GM19397 (cell line): ENCODE measurements around the gene GPR148.

ENCODE experiments used
- ATAC-seq: cut with Tn5 transposase; IDR thresholded peaks from one replicate; pipeline ENCODE4 v1.9.1; 2021; ENCODE audit warnings: mild to moderate bottlenecking, moderate library complexity; ENCODE audit not compliant: unreplicated experiment

The GPR148 gene

DNA sequence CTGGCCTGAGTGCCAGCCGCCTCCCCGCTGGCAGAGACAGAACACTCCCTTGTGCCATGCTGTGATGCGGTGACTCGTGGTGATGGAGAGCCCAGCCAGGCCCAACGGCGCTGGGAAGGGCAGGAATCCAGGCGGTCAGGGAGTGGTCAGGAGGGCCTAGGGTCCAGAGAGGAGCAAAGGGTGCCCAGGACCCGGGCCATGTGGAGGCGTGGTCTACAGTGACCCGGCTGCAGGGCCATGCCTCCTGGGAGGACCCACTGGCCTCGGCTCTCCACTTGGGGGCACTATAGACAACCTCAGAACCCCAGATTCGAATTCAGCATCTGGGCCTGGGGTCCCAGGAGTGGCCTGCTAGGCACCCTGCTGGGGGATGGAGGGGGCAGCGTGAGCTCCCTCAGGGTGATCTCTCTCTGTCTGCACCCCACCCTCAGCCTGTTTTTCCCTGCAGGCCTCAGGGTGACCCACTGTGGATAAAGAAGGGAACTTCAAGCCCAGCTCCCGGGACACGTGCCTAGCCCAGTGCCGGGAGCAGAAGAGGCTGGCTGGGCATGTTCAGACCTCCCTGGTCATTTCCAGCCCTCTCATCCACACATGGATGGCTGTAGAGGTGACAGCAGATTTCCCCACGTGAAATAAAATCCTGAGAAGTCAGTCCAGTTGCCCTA lies 39.5 kb downstream of the GPR148 start:
- ATAC-seq, result no peak

DNA sequence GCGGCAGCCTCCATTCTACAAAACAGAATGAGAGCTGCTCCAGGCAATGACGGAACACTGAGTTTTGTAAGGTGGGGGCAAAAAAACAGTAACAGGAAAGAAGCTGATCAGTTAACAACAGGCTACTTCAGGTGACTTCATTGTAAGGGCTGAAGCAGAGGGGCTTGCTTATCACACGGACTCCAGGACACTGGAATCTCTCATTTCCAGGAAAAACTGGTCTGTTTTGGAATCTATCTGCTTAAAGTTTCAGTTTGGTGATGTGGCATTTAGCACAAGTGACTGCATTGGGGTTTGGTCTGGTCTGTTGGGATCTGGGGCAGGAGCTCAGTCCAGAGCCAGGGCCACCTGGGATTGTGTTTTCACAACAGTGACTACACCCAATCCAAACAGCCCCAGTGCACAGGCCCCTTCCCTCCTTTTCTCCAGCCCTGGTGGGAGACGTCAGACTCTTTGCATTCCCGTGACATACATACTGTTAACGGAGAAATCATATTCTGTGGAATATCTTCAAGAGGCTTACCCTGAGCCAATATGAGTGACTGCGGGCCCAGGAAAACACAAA lies 40.6 kb downstream of the GPR148 start:
- ATAC-seq, result no peak

DNA sequence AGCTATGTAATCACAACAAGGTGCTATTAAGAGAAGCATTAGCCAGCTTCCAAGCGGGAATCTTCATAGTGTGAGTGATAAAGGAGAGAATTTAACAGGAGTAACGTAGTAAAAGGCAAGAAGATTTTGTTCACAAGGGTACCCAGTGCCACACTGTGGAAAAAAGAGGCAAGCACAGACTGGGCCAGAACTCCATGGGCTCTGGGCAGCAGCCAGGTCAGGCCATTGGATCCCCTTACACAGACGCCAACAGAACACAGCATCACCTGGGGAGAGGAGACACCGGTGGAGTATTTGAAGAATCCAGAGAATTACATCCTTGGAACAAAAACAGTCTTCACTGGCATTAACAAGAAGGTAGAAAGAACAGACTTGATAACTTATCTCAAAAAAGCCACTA lies 47.7 kb downstream of the GPR148 start:
- ATAC-seq, result no peak

DNA sequence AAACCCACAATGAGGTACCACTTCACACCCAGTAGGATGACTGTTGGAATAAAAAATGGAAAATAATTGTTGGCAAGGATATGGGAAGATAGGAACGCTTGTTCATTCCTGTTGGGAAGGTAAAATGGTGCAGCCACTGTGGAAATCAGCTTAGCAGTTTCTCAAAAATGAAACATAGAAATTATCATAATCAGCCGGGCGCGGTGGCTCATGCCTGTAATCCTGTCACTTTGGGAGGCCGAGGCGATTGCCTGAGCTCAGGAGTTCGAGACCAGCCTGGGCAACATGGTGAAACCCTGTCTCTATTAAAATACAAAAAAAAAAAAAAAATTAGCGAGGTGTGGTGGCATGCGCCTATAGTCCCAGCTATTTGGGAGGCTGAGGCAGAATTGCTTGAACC lies 49.9 kb downstream of the GPR148 start:
- no peak for ATAC-seq
